ENCODE data around the gene AXIN2.

The AXIN2 gene

GRCh38 chr17:65564793-65565192 lies 3.3 kb upstream of the AXIN2 start:
- no peak overlapping the region for H3K4me3 ChIP-seq (ENCODE audit: low read depth, low read length)
- no peak for DNase-seq (ENCODE audit: low read depth)
- TF ChIP-seq, protein P1, sequence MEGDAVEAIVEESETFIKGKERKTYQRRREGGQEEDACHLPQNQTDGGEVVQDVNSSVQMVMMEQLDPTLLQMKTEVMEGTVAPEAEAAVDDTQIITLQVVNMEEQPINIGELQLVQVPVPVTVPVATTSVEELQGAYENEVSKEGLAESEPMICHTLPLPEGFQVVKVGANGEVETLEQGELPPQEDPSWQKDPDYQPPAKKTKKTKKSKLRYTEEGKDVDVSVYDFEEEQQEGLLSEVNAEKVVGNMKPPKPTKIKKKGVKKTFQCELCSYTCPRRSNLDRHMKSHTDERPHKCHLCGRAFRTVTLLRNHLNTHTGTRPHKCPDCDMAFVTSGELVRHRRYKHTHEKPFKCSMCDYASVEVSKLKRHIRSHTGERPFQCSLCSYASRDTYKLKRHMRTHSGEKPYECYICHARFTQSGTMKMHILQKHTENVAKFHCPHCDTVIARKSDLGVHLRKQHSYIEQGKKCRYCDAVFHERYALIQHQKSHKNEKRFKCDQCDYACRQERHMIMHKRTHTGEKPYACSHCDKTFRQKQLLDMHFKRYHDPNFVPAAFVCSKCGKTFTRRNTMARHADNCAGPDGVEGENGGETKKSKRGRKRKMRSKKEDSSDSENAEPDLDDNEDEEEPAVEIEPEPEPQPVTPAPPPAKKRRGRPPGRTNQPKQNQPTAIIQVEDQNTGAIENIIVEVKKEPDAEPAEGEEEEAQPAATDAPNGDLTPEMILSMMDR (IDR thresholded peaks at IDR 0.05; ENCODE audit: insufficient read depth, low read depth, low read length, missing control alignments) = no peak

DNA sequence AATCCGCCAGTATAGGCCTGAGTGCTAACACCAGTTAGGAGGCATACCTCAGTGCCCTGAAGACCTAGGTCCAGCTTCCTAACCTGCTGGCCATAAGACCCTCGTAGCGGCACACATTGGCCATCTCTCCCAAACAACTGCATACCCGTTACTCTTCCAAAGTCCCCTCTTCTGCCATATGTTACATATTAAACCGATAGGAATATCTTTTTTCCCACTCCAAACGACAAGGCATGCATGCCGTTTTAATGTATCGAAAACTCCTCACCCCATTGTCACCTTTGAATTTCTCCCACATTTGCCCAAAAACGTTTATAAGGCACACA lies 721 bp upstream of the AXIN2 start:
- TF ChIP-seq, protein P1 (IDR thresholded peaks at IDR 0.05; ENCODE audit: insufficient read depth, low read depth, low read length, missing control alignments) = no peak
- no peak overlapping the region for H3K4me3 ChIP-seq (ENCODE audit: low read depth, low read length)
- no peak for DNase-seq (ENCODE audit: low read depth)

- TF ChIP-seq, protein P1 (IDR thresholded peaks at IDR 0.05; ENCODE audit: insufficient read depth, low read depth, low read length, missing control alignments) = no peak
- H3K4me3 ChIP-seq (ENCODE audit: low read depth, low read length) = peak overlapping the region; percentile 57
- peak; percentile 83 for DNase-seq (ENCODE audit: low read depth)
Measured at GRCh38 chr17:65560628-65561451, 608 bp downstream of the AXIN2 start.

DNA sequence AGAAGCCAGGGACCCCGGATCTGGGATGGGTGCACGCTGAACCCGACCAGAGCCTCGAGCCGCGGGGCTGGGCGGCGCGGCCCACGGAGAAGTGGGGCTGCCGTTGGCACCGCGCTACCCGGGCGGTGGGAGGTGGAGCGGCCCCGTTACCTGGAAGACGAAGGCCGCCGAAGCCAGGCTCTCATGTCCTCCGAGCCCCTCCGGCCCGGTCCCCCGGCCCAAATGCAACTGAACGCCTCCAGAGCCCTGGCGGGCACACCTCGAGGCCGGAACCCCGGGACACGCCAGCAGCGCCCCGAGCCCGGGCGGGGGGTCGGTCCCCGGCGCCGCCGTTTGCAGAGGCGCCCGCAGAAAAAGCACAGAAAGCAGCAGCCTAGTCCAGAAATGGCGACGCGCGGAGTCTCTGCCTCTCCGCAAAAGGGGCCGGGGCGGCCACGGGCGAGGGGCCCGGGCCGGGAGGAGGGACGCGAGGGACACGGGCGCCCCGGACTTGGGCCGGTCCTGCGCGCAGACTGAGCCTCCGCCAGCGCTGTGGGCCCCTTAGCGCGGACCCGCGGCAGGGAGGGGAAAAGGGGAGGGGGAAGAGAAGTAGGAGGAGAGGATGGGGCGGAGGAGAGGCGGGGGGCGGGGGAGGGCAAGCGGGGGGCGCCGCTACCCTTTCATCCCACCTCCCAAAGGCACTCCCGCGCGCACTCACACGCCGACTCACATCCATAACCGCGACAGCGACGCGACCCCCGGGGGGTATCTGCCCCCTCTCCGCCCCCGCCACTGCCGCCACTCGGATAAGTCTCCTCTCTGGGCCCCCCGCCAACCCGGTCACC lies 1.4 kb downstream of the AXIN2 start:
- H3K4me3 ChIP-seq (ENCODE audit: low read depth, low read length) = peak overlapping the region; percentile 57
- no peak for DNase-seq (ENCODE audit: low read depth)
- TF ChIP-seq, protein P1 (IDR thresholded peaks at IDR 0.05; ENCODE audit: insufficient read depth, low read depth, low read length, missing control alignments) = no peak

DNA sequence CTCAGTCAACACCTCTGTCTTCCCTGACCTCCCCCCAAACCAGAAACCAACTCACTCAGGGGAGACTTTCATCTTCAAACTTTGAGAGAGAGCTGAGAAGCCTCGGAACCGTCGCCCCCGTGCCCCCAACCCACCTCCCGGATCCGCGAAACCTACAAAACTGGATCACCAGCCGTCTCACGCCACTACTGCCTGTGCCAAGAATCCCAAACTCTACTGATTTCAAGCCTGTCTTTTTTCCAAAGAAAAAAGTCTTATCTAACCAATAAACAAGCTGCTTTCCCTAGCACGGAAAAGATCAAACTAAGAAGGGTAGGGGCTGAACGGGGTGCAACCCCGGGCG lies 2.0 kb downstream of the AXIN2 start:
- no peak for DNase-seq (ENCODE audit: low read depth)
- TF ChIP-seq, protein P1 (IDR thresholded peaks at IDR 0.05; ENCODE audit: insufficient read depth, low read depth, low read length, missing control alignments) = no peak
- peak overlapping the region; percentile 57 for H3K4me3 ChIP-seq (ENCODE audit: low read depth, low read length)

- TF ChIP-seq, protein P1 (IDR thresholded peaks at IDR 0.05; ENCODE audit: insufficient read depth, low read depth, low read length, missing control alignments) = no peak
- H3K4me3 ChIP-seq (ENCODE audit: low read depth, low read length) = no peak overlapping the region
- DNase-seq (ENCODE audit: low read depth) = no peak
Measured at GRCh38 chr17:65558683-65559460, 2.6 kb downstream of the AXIN2 start.
